Vagina (tissue), 2 donors: Measurements from ENCODE around the gene CDHR1. TPM values are rescaled to one million over a fixed set of nuclear protein-coding genes. Genes with fewer than 3 reads are reported as not detected.
"Not testable (repeated sequence)": the region's sequence is repeated elsewhere in the genome, so short reads cannot be mapped to it uniquely, and the experiment has no call there.

ENCODE experiments used
- DNase-seq, 2 donors: peaks; one replicate each; pipeline ENCODE4 v3.0.0-alpha.2; 2017; ENCODE audit errors: extremely low spot score in 2 of 2
- H3K27ac ChIP-seq: fragments of 200-600 bp; sonication (generic); one replicate; pipeline ENCODE4 v1.5.1; 2019
- H3K27me3 ChIP-seq: fragments of 200-600 bp; sonication (generic); one replicate; pipeline ENCODE4 v1.5.1; 2019
- H3K36me3 ChIP-seq, 2 donors: fragments of 200-600 bp; sonication (generic); one replicate each; pipeline ENCODE4 v1.5.1; 2017 to 2019
- H3K4me1 ChIP-seq: fragments of 200-600 bp; sonication (generic); one replicate; pipeline ENCODE4 v1.5.1; 2019
- H3K4me3 ChIP-seq, 2 donors: fragments of 200-600 bp; sonication (generic); 1 replicate in 1 of 2; 2 replicates in 1 of 2; pipeline ENCODE4 v1.5.1; 2016 to 2019
- H3K9me3 ChIP-seq: fragments of 200-600 bp; sonication (generic); one replicate; pipeline ENCODE4 v1.5.1; 2019
- POLR2A ChIP-seq, 2 donors: fragments of 450-650 bp; IDR thresholded peaks; one replicate each; pipeline ENCODE4 v1.6.1; 2017; ENCODE audit warnings: antibody characterized with exemption in 2 of 2, mild to moderate bottlenecking in 2 of 2, moderate library complexity in 2 of 2
- POLR2AphosphoS5 ChIP-seq, 2 donors: sonication (generic); formaldehyde crosslinking; IDR thresholded peaks; one replicate each; pipeline ENCODE4 v1.9.0; 2017; ENCODE audit warnings: antibody characterized with exemption in 2 of 2, mild to moderate bottlenecking in 2 of 2, low read depth in 1 of 2; ENCODE audit not compliant: insufficient read depth in 1 of 2
- intact Hi-C: fragments of 100-400 bp; cut with DNase I; formaldehyde crosslinking; loops from one replicate; pipeline ENCODE4 v1.15.1; 2023
- total RNA-seq: library from RNA; depleted of rRNA; stranded (reverse); fragments of >200 nt; gene quantifications from one replicate; pipeline ENCODE4 v1.2.3, GENCODE V29; 2016
- TF ChIP-seq, protein P1 (sequence below), 3 experiments: fragments of 450-650 bp in 2 of 3; fragments of 200-600 bp in 1 of 3; sonication (generic) in 1 of 3; IDR thresholded peaks; one replicate each; pipeline ENCODE4 v1.5.1; 2017 to 2019; ENCODE audit warnings: antibody characterized with exemption in 3 of 3, mild to moderate bottlenecking in 2 of 3, moderate library complexity in 2 of 3

Gene CDHR1
- 6.4 TPM for total RNA-seq

DNA sequence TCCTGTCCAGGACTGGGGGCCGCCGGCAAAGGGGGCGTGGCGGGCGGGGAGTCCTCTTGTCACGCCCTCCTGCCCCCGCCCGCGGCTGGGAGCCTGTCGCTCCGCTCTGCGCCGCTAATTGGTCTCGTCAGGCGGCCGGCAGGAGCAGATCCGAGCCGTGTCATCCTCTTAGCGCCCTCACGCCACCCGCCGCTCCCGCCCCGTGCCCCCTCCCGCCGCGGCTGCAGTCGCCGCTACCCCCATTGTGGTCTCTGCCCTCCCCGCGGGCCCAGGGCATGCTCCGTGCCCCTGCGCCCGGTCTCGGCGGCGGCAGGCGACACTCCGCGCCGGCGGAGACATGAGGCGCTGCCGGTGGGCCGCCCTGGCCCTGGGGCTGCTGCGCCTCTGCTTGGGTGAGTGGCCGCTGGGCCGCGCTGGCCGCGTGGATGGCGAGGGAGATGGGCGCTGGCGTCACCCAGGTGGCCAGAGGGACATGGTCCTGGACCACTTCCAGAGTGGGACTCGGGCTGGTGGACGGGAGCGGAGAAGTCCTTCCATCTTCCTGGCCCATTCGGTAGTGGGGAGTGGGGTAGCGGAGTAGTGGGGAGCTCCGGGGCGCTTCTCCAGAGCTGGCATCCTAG lies at the start of gene CDHR1:
TSS of gene CDHR1 (plus strand) at position 114 of the 620 bp plus-strand sequence. CDS start at position 338, 224 bp downstream.
- no peaks in the 10 kb centered on the region for H3K9me3 ChIP-seq
- H3K27ac ChIP-seq = no peak within 1 kb of the TSS
- H3K4me3 ChIP-seq = peak within 1 kb of the TSS; percentile 42 to 43
- intact Hi-C loops = no loop called here
- H3K4me1 ChIP-seq = peaks cover 16% of the 10 kb centered on the region
- no peaks in the 10 kb centered on the region for H3K27me3 ChIP-seq
- TF ChIP-seq, protein P1, sequence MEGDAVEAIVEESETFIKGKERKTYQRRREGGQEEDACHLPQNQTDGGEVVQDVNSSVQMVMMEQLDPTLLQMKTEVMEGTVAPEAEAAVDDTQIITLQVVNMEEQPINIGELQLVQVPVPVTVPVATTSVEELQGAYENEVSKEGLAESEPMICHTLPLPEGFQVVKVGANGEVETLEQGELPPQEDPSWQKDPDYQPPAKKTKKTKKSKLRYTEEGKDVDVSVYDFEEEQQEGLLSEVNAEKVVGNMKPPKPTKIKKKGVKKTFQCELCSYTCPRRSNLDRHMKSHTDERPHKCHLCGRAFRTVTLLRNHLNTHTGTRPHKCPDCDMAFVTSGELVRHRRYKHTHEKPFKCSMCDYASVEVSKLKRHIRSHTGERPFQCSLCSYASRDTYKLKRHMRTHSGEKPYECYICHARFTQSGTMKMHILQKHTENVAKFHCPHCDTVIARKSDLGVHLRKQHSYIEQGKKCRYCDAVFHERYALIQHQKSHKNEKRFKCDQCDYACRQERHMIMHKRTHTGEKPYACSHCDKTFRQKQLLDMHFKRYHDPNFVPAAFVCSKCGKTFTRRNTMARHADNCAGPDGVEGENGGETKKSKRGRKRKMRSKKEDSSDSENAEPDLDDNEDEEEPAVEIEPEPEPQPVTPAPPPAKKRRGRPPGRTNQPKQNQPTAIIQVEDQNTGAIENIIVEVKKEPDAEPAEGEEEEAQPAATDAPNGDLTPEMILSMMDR (IDR thresholded peaks at IDR 0.05) = no peak
- no peak for TF ChIP-seq POLR2AphosphoS5 (IDR thresholded peaks at IDR 0.05; ENCODE audit: insufficient read depth in 1 of 2, low read depth in 1 of 2)
- no peak for TF ChIP-seq POLR2A (IDR thresholded peaks at IDR 0.05)
- no peak for DNase-seq
- H3K36me3 ChIP-seq = no peaks in the 10 kb centered on the region

DNA sequence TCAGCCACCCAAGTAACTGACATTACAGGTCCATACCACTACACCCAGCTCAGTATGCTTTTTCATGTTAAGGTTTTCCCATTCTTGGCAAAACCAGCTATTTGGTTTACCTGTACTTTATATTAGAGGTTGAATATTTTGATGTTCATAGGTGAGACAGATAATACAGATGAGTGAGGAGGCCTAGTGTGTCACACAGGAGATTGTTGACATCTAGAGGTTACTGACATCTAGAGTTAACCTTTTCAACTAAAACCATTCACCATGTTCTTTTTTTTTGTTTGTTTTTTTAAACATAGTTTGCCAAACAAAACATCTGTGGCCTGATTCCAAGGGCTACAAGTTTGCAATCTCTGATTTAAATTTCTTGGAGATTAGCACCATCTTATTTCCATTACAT lies 47.0 kb upstream of the CDHR1 start:
- DNase-seq = no peak
- Histone ChIP-seq H3K27ac (no peak overlapping the region), H3K4me1 (no peaks in the 10 kb centered on the region), H3K27me3 (no peaks in the 10 kb centered on the region), H3K9me3 (no peaks in the 10 kb centered on the region), H3K4me3 (no peak overlapping the region), H3K36me3 (peaks cover 0 to 89% of the 10 kb centered on the region in 2 donors)
- TF ChIP-seq POLR2A (IDR thresholded peaks at IDR 0.05) = no peak
- TF ChIP-seq, protein P1 (IDR thresholded peaks at IDR 0.05) = no peak
- TF ChIP-seq POLR2AphosphoS5 (IDR thresholded peaks at IDR 0.05; ENCODE audit: insufficient read depth in 1 of 2, low read depth in 1 of 2) = no peak
- intact Hi-C loops = no loop called here

DNA sequence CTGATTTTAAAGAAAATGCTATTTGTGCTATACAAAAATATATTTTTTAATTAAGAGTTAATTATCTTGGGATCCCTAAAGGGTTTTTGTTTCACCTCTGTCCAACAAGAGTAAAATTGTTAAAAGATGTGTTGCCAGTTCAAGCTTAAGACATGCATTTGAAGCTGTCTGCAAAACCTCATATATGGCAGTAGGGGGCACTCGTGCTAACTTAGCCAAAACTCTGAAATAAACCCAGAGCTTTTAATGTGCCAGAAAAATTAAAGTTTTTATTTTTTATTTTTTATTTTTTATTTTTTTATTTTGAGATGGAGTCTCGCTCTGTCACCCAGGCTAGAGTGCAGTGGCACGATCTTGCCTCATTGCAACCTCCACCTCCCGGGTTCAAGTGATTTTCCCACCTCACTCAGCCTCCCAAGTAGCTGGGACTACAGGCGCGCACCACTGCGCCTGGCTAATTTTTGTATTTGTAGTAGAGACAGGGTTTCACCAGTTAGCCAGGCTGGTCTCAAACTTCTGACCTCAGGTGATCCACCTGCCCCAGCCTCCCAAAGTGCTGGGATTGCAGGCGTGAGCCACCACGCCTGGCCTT lies 46.2 kb upstream of the CDHR1 start:
- DNase-seq, H3K4me1 ChIP-seq, H3K4me3 ChIP-seq, H3K9me3 ChIP-seq, H3K27ac ChIP-seq, H3K27me3 ChIP-seq, intact Hi-C loops: not testable (repeated sequence)
- H3K36me3 ChIP-seq = peaks cover 0 to 87% of the 10 kb centered on the region in 2 donors
- TF ChIP-seq, protein P1 (IDR thresholded peaks at IDR 0.05) = peak in 2 of 3 experiments; percentile 39 to 41

DNA sequence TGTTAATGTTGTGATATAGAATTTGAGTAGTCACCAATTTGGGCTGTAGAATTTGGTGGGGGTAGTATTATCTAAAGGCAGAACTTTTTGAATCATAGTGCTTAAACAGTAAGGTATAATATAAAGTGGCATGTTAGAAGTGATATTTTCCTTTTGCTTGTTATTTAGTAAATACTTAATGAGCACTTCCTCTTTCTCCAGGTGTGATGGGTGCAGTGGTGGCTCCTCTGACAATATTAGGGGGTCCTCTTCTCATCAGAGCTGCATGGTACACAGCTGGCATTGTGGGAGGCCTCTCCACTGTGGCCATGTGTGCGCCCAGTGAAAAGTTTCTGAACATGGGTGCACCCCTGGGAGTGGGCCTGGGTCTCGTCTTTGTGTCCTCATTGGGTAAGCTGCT lies 44.5 kb upstream of the CDHR1 start:
- Histone ChIP-seq H3K4me3 (no peak overlapping the region), H3K27ac (no peak overlapping the region), H3K4me1 (no peaks in the 10 kb centered on the region), H3K9me3 (no peaks in the 10 kb centered on the region), H3K27me3 (no peaks in the 10 kb centered on the region), H3K36me3 (peaks cover 0 to 86% of the 10 kb centered on the region in 2 donors)
- DNase-seq = no peak
- intact Hi-C loops = no loop called here
- TF ChIP-seq POLR2A (IDR thresholded peaks at IDR 0.05) (no peak), POLR2AphosphoS5 (IDR thresholded peaks at IDR 0.05; ENCODE audit: insufficient read depth in 1 of 2, low read depth in 1 of 2) (no peak)
- TF ChIP-seq, protein P1 (IDR thresholded peaks at IDR 0.05) = no peak

DNA sequence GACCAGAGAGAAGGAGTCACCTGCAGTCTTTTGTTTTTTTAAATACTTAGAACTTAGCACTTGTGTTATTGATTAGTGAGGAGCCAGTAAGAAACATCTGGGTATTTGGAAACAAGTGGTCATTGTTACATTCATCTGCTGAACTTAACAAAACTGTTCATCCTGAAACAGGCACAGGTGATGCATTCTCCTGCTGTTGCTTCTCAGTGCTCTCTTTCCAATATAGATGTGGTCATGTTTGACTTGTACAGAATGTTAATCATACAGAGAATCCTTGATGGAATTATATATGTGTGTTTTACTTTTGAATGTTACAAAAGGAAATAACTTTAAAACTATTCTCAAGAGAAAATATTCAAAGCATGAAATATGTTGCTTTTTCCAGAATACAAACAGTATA lies 41.6 kb upstream of the CDHR1 start:
- Histone ChIP-seq H3K9me3 (no peaks in the 10 kb centered on the region), H3K4me3 (no peak overlapping the region), H3K36me3 (peaks cover 0 to 65% of the 10 kb centered on the region in 2 donors), H3K4me1 (no peaks in the 10 kb centered on the region), H3K27ac (no peak overlapping the region), H3K27me3 (no peaks in the 10 kb centered on the region)
- intact Hi-C loops = no loop called here
- TF ChIP-seq, protein P1 (IDR thresholded peaks at IDR 0.05) = no peak
- TF ChIP-seq POLR2A (IDR thresholded peaks at IDR 0.05) = no peak
- TF ChIP-seq POLR2AphosphoS5 (IDR thresholded peaks at IDR 0.05; ENCODE audit: insufficient read depth in 1 of 2, low read depth in 1 of 2) = no peak
- DNase-seq = no peak
